Kidney (tissue), 14 donors: Measurements from ENCODE around the gene CCN6. TPM values are rescaled to one million over a fixed set of nuclear protein-coding genes. Genes with fewer than 3 reads are reported as not detected.

Experiments used
- DNase-seq, 5 donors: peaks; one replicate each; pipeline ENCODE4 v3.0.0-alpha.2; 2013 to 2020
- FAIRE-seq: peaks from 2 replicates; lab custom pipeline; 2012; peaks lifted over from hg19 to GRCh38; lab: Jason Lieb, UNC
- H3K27ac ChIP-seq, 2 donors: one replicate each; pipeline ENCODE4 v1.7.0; 2013; ENCODE audit warnings: low read depth in 2 of 2, low read length in 2 of 2, inconsistent platforms in 1 of 2
- H3K27me3 ChIP-seq: one replicate; pipeline ENCODE4 v1.7.1; 2013; ENCODE audit warnings: low read length, inconsistent platforms; ENCODE audit not compliant: control insufficient read depth, insufficient read depth
- H3K36me3 ChIP-seq, 3 donors: one replicate each; pipeline versions ENCODE4 v1.7.0 to v1.7.1; 2013; ENCODE audit warnings: low read length in 3 of 3, control low read depth in 1 of 3, inconsistent platforms in 1 of 3; ENCODE audit not compliant: insufficient read depth in 3 of 3, control insufficient read depth in 2 of 3
- H3K4me1 ChIP-seq, 3 donors: one replicate each; pipeline versions ENCODE4 v1.7.0 to v1.7.1; 2013; ENCODE audit warnings: low read length in 3 of 3, inconsistent platforms in 1 of 3, low read depth in 1 of 3; ENCODE audit not compliant: control insufficient read depth in 2 of 3, insufficient read depth in 2 of 3
- H3K4me3 ChIP-seq, 3 donors: one replicate each; pipeline versions ENCODE4 v1.7.0 to v1.8.1; 2013; ENCODE audit warnings: low read length in 3 of 3, control low read depth in 1 of 3, inconsistent platforms in 1 of 3
- H3K9ac ChIP-seq, 3 donors: one replicate each; pipeline versions ENCODE4 v1.7.0 to v1.7.1; 2013; ENCODE audit warnings: low read length in 3 of 3, control low read depth in 1 of 3, inconsistent platforms in 1 of 3
- H3K9me3 ChIP-seq, 3 donors: one replicate each; pipeline versions ENCODE4 v1.7.0 to v1.7.1; 2013; ENCODE audit warnings: low read length in 3 of 3, control low read depth in 1 of 3, inconsistent platforms in 1 of 3; ENCODE audit not compliant: control insufficient read depth in 2 of 3, insufficient read depth in 1 of 3
- intact Hi-C: fragments of 100-400 bp; cut with DNase I; formaldehyde crosslinking; loops from one replicate; pipeline ENCODE4 v1.11.1; 2022
- polyA plus RNA-seq: library from polyadenylated mRNA; stranded (reverse); fragments of 350-450 nt; fragmentation: Illumina TruSeq; extraction: RNeasy Lipid Tissue Mini Kit (QIAGEN cat#74804); gene quantifications from one replicate; pipeline ENCODE4 v1.2.3, GENCODE V29; 2014; ENCODE audit warnings: low read depth, low replicate concordance; ENCODE audit not compliant: insufficient read depth
- total RNA-seq: library from RNA; stranded (reverse); fragmentation: NEBNext Ultra II Directional; extraction: Animal tissue kit (Norgen Biotek cat#: 25700); gene quantifications from one replicate; pipeline ENCODE4 v1.2.1, GENCODE V29; 2021
- TF ChIP-seq, protein P1 (sequence below): IDR thresholded peaks from 3 replicates; pipeline ENCODE4 v1.5.1; 2012; ENCODE audit warnings: mild to moderate bottlenecking, moderate library complexity, borderline replicate concordance; ENCODE audit not compliant: insufficient read depth; ENCODE audit errors: extremely low read depth
- donor health status: control.
- donor health status: control.
- donor health status: control.
- donor health status: control.
- donor health status: control.
- donor health status: DM: yes; HTN: yes; CAD: no.
- donor health status: Normal renal cell carcinoma (clear cell type).

The CCN6 gene
- total and polyA plus RNA-seq, 2 donors from 2014 or later, result 6.7 to 8.4 TPM

- no peaks in the 10 kb centered on the region for H3K36me3 ChIP-seq
- no peak for FAIRE-seq
- H3K9ac ChIP-seq, result no peak overlapping the region
- DNase-seq, result no peak
- intact Hi-C loops, result no loop called here
- TF ChIP-seq, protein P1, sequence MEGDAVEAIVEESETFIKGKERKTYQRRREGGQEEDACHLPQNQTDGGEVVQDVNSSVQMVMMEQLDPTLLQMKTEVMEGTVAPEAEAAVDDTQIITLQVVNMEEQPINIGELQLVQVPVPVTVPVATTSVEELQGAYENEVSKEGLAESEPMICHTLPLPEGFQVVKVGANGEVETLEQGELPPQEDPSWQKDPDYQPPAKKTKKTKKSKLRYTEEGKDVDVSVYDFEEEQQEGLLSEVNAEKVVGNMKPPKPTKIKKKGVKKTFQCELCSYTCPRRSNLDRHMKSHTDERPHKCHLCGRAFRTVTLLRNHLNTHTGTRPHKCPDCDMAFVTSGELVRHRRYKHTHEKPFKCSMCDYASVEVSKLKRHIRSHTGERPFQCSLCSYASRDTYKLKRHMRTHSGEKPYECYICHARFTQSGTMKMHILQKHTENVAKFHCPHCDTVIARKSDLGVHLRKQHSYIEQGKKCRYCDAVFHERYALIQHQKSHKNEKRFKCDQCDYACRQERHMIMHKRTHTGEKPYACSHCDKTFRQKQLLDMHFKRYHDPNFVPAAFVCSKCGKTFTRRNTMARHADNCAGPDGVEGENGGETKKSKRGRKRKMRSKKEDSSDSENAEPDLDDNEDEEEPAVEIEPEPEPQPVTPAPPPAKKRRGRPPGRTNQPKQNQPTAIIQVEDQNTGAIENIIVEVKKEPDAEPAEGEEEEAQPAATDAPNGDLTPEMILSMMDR, result no peak
- H3K9me3 ChIP-seq, result no peaks in the 10 kb centered on the region
- H3K27me3 ChIP-seq, result no peaks in the 10 kb centered on the region
- peak overlapping the region; percentile 26 to 30 for H3K27ac ChIP-seq
- no peak overlapping the region for H3K4me3 ChIP-seq
- peaks cover 0 to 15% (median 12%) of the 10 kb centered on the region in 3 donors for H3K4me1 ChIP-seq
These were observed 23.5 kb upstream of the CCN6 start for GRCh38 chr6:112030206-112030960.

DNA sequence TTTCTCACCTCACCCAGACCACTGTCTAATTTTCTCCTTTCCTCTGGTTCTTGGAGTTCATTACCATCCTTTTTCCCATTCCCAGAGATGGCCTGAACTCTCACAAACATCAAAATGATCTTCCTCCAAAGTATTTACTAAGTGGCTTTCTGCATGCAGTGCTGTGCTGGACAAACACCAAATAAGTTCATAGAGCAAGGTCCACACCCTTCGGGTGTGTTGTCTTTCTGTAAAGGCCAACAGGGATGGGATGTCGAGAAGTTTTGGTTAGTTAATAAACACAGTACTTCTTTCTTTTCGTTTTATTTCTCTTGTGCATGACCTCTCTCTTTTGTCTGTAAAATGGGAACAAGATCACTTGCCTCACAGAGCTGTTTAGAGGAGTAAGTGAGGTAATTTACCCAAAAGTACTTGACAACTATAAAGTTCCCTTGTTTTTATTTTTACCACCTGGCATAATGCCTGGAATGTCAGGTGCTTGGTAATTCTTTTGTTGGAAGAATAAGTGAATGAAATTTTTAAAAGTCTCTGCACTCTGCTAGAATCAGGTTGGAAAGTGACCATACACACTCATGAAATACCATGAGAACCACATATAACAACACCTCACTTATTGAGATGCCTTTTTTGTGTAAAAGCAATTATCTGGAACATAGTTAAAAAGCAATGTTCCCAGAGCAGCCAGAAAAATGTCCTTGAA lies 22.8 kb upstream of the CCN6 start:
- H3K27me3 ChIP-seq, result no peaks in the 10 kb centered on the region
- no peak overlapping the region for H3K9ac ChIP-seq
- H3K36me3 ChIP-seq, result no peaks in the 10 kb centered on the region
- DNase-seq, result no peak
- peak overlapping the region; percentile 26 to 30 for H3K27ac ChIP-seq
- intact Hi-C loops, result no loop called here
- H3K9me3 ChIP-seq, result no peaks in the 10 kb centered on the region
- peaks cover 0 to 15% (median 12%) of the 10 kb centered on the region in 3 donors for H3K4me1 ChIP-seq
- FAIRE-seq, result no peak
- TF ChIP-seq, protein P1, result no peak
- no peak overlapping the region for H3K4me3 ChIP-seq

- DNase-seq, result no peak
- intact Hi-C loops, result no loop called here
- no peak for FAIRE-seq
These were observed 21.9 kb upstream of the CCN6 start for GRCh38 chr6:112031960-112032359.

More at GRCh38 chr6:112031960-112032359, 21.9 kb upstream of the CCN6 start:
- Histone ChIP-seq H3K27me3 (no peaks in the 10 kb centered on the region), H3K9me3 (no peaks in the 10 kb centered on the region), H3K4me3 (no peak overlapping the region), H3K27ac (no peak overlapping the region), H3K9ac (no peak overlapping the region), H3K4me1 (peaks cover 0 to 15% (median 12%) of the 10 kb centered on the region in 3 donors), H3K36me3 (no peaks in the 10 kb centered on the region)
- TF ChIP-seq, protein P1, result no peak
